Left hindlimb (tissue), 1 donor: Measurements from ENCODE around the gene PRPF31.

Experiments used
- DNase-seq: peaks from one replicate; pipeline ENCODE4 v3.0.0-alpha.2; 2018

The PRPF31 gene

DNA sequence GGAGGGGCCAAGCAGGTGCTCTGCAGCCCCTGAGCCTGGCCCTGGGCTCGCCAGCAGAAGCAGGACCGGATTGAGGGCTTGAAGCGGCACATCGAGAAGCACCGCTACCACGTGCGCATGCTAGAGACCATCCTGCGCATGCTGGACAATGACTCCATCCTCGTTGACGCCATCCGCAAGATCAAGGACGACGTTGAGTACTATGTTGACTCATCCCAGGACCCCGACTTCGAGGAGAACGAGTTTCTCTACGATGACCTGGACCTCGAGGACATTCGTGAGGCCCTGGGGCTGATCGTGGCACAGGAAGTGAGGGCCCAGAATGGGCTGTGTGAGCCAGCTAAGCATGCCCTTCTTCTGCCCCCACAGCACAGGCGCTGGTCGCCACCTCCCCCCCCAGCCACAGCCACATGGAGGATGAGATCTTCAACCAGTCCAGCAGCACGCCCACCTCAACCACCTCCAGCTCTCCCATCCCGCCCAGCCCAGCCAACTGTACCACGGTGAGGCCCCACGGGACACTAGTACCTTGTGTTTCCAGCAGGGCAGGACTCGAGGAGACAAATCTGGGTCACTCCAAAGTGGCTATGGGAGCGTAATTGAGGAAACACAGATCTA, 30.1 kb downstream of the PRPF31 start:
- DNase-seq, result no peak

DNA sequence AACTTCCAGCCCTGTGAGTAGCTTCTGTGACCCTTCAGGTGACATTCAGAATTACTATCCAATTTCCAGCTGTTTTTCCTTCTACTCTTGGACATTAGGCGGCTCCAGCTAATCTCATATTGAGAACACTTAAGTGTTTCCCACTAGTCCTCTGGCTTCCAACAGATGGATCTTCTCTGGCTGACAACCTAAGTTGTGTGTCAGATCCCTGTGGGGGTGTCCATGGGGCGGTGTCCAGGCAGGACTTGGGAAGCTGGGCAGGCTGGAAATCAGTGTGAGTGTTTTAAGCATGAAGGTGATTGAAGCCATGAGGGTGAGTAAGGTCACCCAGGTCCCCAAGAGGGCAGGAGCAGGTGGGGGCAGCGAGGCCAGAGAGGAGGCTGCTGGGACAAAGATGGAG, 32.1 kb downstream of the PRPF31 start:
- DNase-seq, result no peak

DNA sequence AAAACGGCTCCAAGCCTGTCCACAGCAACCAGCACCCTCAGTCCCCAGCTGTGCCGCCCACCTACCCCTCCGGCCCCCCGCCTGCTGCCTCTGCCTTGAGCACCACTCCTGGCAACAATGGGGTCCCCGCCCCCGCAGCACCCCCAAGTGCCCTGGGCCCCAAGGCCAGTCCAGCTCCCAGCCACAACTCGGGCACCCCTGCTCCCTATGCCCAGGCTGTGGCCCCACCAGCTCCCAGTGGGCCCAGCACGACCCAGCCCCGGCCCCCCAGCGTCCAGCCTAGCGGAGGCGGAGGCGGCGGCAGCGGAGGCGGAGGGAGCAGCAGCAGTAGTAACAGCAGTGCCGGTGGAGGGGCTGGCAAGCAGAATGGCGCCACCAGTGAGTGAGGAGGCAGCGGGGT, 32.6 kb downstream of the PRPF31 start:
- DNase-seq, result no peak

DNA sequence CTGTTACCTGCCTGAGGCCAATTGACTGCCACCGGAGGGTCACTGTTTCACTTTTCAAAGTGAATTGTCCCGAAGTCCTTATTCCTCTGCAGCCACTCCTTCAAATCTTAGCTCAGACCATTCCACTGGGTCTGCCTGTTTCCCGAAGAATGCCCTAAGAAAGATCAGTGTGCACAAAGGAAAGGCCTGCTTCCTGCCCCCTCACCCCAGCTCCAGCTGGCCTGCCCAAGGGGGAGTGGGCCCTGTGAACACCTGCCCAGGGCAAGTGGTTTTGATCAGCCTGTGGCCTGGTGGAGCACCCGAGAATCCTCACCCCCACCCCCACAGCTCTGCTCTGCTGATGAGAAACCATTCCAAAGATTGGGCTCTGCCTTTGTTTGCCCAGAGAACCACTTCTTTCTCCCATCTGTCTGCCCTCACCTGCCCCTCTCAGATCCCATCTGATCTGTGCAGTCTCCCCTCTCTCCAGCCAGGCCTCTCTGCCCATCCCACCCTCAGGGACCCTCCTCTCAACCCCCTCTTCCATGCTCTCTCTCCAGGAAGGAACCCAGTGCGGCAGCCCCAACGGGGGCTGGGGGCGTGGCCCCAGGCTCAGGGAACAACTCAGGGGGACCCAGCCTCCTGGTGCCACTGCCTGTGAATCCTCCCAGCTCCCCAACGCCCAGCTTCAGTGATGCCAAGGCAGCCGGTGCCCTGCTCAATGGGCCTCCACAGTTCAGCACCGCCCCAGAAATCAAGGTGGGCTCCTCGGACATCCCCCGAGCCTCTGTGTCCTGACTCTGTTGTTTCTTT, 33.7 kb downstream of the PRPF31 start:
- DNase-seq, result no peak

DNA sequence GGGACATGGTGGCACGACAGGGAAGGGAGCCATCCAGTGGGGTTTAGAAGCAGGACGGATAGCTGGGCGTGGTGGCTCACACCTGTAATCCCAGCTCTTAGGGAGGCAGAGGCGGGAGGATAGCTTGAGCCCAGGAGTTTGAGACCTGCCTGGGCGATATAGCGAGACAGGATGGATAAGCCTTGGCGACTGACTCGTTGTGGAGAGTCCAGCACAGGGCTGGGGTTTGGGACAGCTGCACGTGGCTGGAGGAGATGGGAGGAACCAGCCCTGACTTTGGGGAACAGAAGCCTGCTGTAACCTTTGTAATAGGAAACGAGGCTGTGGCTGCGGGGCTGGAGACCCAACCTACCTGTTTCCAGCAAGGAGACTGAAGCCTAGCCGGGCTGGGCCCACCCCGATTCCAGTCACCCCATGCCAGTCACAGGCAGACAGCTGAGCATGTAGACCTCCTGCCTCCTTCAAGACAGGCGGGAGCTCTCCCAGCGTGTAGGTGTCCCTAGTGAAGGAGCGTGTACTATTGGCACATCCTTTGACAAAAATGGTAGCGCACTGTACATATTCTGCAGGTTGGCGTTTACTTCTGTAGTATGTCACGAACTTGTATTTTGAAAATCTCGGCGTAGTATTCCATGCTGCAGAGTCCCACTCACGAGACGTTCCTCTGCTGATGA, 35.9 kb downstream of the PRPF31 start:
- no peak for DNase-seq

DNA sequence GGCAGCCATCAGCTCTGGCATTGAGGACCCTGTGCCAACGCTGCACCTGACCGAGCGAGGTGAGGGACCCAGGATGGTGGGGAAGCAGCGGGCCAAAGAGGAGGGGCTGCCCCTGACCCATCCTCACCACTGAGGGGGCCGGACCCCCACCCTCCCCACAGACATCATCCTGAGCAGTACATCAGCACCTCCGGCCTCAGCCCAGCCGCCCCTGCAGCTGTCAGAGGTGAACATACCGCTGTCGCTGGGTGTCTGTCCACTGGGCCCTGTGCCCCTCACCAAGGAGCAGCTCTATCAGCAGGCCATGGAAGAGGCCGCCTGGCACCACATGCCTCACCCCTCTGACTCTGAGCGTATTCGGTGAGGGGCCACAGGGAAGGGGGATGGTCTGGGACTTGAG, 36.7 kb downstream of the PRPF31 start:
- DNase-seq, result no peak

DNA sequence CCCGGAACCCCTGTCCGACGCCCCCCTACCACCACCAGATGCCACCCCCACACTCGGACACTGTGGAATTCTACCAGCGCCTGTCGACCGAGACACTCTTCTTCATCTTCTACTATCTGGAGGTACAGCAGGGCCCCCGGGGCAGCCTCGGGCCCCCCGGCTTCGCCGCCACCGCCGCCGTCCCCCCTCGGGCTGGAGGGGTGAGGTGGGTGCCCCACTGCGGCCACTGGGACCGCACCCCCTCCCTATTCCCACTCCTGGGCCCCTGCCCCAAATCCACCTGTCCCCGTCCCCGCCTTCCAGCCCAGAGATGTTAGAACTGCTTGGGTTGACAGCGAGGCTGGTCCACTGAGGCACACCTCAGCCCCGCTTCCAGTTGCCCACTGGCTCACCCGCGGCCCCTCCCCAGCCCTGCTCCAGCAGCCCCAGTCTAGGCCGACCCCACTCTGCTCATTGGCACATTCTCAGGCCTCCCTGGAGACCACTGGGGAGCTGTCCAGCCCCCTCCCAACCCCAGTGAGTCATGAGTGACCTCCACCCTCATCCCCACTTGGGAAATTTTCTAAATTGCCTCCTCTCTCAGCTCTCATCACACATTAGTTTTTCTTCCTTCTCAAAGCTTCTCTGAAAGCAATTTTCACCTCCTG, 37.4 kb downstream of the PRPF31 start:
- no peak for DNase-seq

GRCh38 chr19:54153731-54154326, 38.3 kb downstream of the PRPF31 start:
- no peak for DNase-seq

GRCh38 chr19:54154603-54155345, 39.2 kb downstream of the PRPF31 start:
- no peak for DNase-seq

GRCh38 chr19:54155694-54156093, 40.1 kb downstream of the PRPF31 start:
- no peak for DNase-seq

GRCh38 chr19:54156490-54156889, 40.9 kb downstream of the PRPF31 start:
- DNase-seq, result no peak

DNA sequence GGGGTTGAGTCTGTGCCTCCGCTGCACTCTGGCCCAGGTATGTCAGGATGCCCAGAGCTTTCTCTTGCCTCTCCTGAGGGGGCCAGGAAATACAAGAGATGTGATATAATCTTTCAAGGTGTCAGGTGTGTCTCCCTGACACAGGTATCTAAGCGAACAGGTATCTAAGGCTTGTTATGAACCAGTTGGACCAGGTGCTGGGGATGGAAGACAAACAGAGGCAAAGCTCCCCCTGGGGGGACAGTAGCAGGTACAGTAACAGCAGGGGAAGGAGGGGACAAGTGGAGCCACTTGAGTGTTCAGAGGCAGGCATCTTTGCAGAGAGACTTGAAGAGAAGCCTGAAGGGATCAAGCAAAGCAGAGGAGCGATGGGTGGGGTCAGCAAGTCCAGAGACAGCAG, 41.4 kb downstream of the PRPF31 start:
- DNase-seq, result no peak

DNA sequence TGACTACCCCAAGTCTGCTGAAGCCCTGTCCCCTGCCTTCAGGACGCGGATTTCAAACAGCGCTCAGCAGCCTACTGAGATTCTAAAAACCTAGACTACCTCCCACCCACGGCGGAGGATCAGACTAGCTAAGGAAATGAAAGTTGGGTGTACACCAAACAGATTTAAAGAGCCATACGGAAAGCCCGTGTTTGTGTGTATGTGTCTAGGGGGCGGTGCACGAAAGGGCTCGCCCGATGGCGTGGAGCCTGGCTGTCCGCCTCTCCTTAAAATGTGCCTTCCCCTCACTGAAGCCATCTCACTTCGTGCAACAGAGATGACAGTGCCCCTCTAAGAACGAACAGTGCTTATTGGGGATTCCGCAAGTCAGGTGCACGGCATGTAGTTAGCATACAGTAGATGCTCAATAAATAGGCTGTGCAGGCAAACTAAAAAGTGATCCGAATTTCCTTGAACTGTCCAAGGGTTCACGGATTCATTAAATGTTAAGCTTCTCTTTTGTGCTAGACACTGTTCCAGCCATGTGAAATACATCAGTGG, 43.3 kb downstream of the PRPF31 start:
- DNase-seq, result no peak

DNA sequence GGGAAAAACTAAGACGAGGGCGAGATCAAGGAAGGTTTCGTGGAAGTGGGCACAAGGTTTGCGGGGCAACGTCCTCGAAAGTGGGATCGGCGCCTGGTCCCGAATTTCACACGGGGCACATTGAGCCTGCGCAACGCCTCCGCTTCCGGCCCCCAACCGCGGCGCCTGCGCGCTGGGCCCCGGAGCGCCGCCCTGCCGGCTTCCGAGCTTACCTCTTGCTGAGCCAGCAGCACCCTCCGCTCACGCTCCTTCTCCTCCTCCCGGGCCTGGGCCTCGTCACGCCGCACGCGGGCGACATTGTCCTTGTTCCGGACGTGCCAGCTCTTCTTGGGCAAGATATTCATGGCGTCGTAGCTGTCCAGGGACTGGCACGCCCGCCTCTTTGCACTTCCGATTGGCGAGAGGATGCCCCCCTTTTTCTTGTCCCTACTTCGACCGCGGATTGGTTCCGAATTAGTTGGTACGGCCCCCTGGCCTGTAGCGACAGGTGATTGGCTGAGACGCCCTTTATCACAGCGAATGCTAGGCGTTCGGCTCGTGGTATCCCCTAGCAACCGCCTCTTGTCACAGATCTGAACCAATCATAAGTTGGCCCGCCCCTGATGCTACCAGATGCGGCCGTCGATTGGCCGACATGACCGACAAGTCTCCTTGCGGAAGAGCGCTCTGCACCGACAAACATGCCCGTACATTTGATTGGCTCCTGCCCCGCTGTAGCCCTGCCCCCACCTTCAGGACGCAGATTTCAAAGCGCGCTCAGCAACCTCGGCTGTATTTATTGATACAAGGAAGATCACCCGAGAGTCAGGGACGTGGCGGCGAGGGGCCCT, 44.0 kb downstream of the PRPF31 start, which contains the start of gene LENG1:
TSS of gene LENG1 (minus strand) at position 370 of the 830 bp plus-strand sequence. CDS start at position 344, 26 bp downstream.
- peak; percentile 100 for DNase-seq

DNA sequence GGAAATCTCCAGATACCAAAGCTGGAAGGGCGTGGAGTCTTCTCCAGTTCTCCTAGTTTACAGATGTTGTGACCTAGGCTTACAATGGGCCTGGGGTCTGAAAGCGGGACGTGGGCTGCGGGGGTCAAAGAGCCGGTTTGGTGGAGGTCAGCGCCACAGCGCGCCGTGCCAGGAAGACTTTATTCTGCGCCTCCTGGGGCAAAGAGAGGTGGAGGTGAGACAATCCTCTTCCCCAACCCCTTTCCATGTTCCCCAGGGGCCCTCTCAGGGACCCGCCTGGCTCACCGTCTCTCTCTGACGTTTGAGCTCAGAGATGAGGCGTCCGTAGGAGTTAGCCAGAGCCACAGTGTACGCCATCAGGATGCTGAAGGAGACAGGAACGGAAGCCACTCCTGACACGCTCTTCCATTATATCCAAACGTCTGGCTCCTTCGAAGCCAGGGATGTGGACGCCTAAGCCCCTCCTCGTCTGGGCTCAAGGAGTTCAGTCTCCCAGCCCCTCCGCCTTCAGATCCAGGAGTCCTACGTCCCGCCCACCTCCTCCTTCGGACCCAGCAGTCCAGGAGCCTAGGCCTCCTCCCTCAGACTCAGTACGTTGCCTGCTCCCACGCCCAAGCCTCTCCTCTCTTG, 44.7 kb downstream of the PRPF31 start:
- no peak for DNase-seq

DNA sequence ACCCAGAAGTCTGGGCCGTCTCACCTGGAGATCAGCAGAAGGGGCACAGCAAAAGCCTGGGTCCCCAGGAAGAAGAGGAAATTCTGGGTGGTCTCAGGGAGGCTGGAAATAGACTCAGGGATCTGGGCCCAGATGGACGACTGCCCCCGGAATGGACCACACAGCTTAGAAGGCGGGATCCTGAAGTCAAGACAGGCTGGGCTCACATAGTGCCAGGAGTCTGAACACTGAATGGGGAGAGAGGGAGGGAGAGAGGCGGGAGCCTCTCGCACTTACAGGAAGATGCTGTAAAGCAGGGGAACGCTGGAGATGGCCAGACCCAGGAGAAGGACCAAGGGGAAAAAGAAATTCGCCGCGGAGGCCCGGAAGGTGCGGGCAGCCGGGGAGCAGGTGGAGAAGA, 45.3 kb downstream of the PRPF31 start:
- DNase-seq, result no peak

DNA sequence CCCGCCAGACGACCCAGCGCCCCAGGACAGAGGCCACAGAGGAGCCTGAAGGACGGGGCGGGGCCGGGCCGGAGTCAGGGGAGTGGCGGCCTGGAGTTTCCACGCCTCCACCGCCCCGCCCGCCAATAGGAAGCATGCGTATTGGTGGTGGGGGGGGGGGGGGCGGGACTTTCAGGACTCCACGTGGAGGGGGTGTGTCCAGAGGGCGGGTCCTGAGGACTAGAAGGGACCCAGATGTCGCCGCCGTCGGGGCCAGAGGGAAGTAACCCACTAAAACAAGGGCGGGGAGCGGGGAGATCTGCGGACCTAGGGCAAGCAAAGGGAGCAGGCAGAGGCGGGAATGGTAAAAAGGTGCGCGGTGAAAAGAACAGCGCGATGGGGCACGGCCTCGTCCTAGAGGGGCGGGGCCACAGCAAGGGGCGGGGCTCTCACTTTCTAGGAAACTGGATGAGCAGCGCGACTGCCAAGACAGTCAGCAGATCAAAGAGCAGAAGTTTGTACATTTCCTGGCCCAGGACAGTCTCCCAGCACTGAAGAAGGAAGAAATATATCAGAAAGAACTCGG, 46.8 kb downstream of the PRPF31 start:
- DNase-seq, result peak; percentile 81

GRCh38 chr19:54162884-54163283, 47.3 kb downstream of the PRPF31 start:
- DNase-seq, result no peak

GRCh38 chr19:54164369-54165068, 49.0 kb downstream of the PRPF31 start:
- DNase-seq, result no peak

GRCh38 chr19:54165222-54165621, 49.7 kb downstream of the PRPF31 start:
- DNase-seq, result no peak
